Gastrocnemius medialis (tissue), 4 donors: Measurements from ENCODE around the gene TBL1Y. TPM values are rescaled to one million over a fixed set of nuclear protein-coding genes. Genes with fewer than 3 reads are reported as not detected.

Source experiments
- ATAC-seq, 2 donors: fragments of 150-250 bp; one replicate each; pipeline ENCODE4 v1.9.1; 2016
- DNase-seq, 2 donors: peaks; one replicate each; pipeline ENCODE4 v3.0.0-alpha.2; 2019
- H3K27ac ChIP-seq, 4 donors: fragments of 200-600 bp; sonication (generic); 1 replicate in 1 of 4; 2 replicates in 3 of 4; pipeline ENCODE4 v1.5.1; 2016 to 2018; ENCODE audit warnings: mild to moderate bottlenecking in 2 of 4, moderate library complexity in 1 of 4
- H3K27me3 ChIP-seq, 3 donors: fragments of 200-600 bp; sonication (generic) in 2 of 3; 1 replicate in 1 of 3; 2 replicates in 2 of 3; pipeline versions ENCODE4 v1.5.1 to v1.6.0; 2016 to 2019; ENCODE audit warnings: mild to moderate bottlenecking in 1 of 3, moderate library complexity in 1 of 3
- H3K36me3 ChIP-seq, 2 donors: fragments of 200-600 bp; sonication (generic) in 1 of 2; one replicate each; pipeline ENCODE4 v1.5.1; 2017 to 2018
- H3K4me1 ChIP-seq, 2 donors: fragments of 200-600 bp; sonication (generic) in 1 of 2; one replicate each; pipeline ENCODE4 v1.5.1; 2016 to 2017; ENCODE audit warnings: mild to moderate bottlenecking in 2 of 2
- H3K4me3 ChIP-seq, 4 donors: fragments of 200-600 bp; sonication (generic) in 3 of 4; 1 replicate in 1 of 4; 2 replicates in 3 of 4; pipeline ENCODE4 v1.5.1; 2016 to 2019; ENCODE audit warnings: mild to moderate bottlenecking in 2 of 4
- H3K9me3 ChIP-seq, 3 donors: fragments of 200-600 bp; sonication (generic) in 2 of 3; 1 replicate in 1 of 3; 2 replicates in 2 of 3; pipeline ENCODE4 v1.5.1; 2016 to 2019
- POLR2A ChIP-seq, 2 donors: fragments of 450-650 bp; IDR thresholded peaks; one replicate each; pipeline ENCODE4 v1.6.1; 2017; ENCODE audit warnings: antibody characterized with exemption in 2 of 2, mild to moderate bottlenecking in 2 of 2, moderate library complexity in 2 of 2
- in situ Hi-C, 4 donors: fragments of 200-750 bp; cut with MboI; loops; one replicate each; pipeline versions ENCODE4 v1.15.0 to v1.8.0; 2017; ENCODE audit warnings: low sequenced_read_pairs in 4 of 4
- intact Hi-C: fragments of 100-400 bp; cut with DNase I; formaldehyde crosslinking; loops from one replicate; pipeline ENCODE4 v1.15.1; 2023; ENCODE audit warnings: low total_unique reads
- total RNA-seq, 4 donors: library from RNA; depleted of rRNA; stranded (reverse); fragments of >200 nt; gene quantifications; one replicate each; pipeline versions ENCODE4 v1.1.0 to v1.2.3, GENCODE V29; 2016
- TF ChIP-seq, protein P1 (sequence below), 5 experiments: fragments of 450-650 bp in 3 of 5; fragments of 200-600 bp in 2 of 5; sonication (generic) in 2 of 5; IDR thresholded peaks in 4 of 5; conservative IDR thresholded peaks in 1 of 5; 1 replicate in 4 of 5; 2 replicates in 1 of 5; pipeline ENCODE4 v1.5.1; 2016 to 2019; ENCODE audit warnings: antibody characterized with exemption in 5 of 5, mild to moderate bottlenecking in 3 of 5, moderate library complexity in 3 of 5

Gene TBL1Y
- total RNA-seq, 4 donors from 2014 or later = 1.1 to 8.8 TPM; not detected in 2

DNA sequence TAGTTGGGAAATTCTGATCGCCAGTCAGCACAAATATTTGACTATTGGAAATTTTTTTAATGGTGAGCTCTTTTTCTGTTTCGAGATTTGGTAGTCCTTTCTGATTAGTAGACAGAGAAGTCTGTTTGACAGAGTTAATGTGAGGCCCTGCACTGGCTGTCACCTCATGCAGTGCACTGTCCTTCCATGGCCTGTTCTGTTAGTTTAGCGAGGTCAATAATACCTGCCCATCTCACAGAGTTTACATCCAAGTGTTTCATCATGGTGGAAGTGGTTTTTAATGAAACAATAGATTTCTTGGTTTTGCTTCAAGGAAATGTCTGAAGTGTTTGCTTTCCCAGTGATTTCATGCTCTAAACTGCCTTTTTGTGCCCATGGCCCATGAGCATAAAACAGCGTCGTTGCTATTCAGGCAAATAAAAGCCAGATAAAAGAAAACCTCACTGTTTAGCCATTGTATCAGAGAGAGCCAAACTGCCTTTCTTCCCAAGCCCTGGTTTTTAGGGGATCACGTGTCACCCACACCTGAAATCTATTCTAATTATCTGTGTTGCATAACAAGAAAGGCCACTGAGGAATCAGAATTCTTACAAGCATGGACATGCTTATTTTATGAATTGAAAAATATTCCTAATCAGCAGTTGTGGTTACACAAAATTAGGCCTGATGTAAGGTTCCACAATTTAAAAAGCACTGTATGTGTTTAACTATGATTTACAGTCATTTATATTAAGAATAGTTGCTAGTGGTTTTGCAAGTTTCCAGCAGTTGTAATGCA, 98.3 kb downstream of the TBL1Y start:
- Histone ChIP-seq H3K27ac (no peak overlapping the region), H3K4me1 (no peaks in the 10 kb centered on the region), H3K36me3 (no peaks in the 10 kb centered on the region), H3K4me3 (no peak overlapping the region), H3K9me3 (no peaks in the 10 kb centered on the region), H3K27me3 (no peaks in the 10 kb centered on the region)
- DNase-seq (no peak), ATAC-seq (no peak)
- in situ Hi-C loops (no loop called here), intact Hi-C loops (no loop called here)
- TF ChIP-seq, protein P1, sequence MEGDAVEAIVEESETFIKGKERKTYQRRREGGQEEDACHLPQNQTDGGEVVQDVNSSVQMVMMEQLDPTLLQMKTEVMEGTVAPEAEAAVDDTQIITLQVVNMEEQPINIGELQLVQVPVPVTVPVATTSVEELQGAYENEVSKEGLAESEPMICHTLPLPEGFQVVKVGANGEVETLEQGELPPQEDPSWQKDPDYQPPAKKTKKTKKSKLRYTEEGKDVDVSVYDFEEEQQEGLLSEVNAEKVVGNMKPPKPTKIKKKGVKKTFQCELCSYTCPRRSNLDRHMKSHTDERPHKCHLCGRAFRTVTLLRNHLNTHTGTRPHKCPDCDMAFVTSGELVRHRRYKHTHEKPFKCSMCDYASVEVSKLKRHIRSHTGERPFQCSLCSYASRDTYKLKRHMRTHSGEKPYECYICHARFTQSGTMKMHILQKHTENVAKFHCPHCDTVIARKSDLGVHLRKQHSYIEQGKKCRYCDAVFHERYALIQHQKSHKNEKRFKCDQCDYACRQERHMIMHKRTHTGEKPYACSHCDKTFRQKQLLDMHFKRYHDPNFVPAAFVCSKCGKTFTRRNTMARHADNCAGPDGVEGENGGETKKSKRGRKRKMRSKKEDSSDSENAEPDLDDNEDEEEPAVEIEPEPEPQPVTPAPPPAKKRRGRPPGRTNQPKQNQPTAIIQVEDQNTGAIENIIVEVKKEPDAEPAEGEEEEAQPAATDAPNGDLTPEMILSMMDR (IDR thresholded peaks at IDR 0.05 in 4 of 5, conservative IDR thresholded peaks at IDR 0.05 in 1 of 5) = no peak
- no peak for TF ChIP-seq POLR2A (IDR thresholded peaks at IDR 0.05)

DNA sequence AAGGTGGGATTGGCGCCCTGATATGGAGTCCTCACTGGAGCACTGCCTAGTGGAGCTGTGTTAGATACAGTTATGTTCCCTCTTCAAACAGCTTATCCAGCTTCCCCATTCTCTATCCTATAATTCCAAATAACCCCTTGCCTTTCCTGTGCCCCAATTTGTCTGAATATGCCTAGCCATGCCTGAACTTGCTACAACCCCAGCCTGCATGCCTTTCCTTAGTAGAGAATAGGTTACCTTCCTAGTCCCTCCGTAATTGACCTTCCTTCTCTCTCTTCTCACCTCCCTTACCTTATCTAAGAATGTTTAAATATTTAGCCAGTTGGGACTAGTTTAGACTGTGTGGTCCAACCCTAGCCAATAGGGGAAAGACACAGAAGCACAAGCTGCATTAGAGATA, 102.6 kb downstream of the TBL1Y start:
- TF ChIP-seq POLR2A (IDR thresholded peaks at IDR 0.05) = no peak
- intact Hi-C loops = no loop called here

DNA sequence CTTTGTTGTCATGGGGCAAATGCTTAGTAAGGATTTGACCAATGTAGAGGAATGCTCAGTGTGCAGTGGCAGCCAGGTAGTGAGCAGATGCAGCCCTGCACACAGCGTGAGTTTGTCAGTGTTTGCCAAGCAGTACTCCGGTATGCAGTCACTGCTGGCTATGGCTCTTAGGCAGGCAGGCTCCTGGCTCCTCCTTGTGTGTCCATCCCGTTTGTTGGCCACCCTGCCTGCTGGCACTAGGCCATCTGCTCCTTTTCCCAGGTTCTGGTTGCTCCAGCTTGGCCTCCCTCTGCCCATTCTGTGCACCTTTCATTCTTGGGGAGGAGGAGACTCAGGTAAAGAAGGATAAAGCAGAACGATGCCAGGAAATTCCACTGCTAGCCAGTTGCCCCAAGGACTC, 106.0 kb downstream of the TBL1Y start:
- H3K27ac ChIP-seq = no peak overlapping the region
- H3K4me1 ChIP-seq = no peaks in the 10 kb centered on the region
- H3K4me3 ChIP-seq = no peak overlapping the region
- DNase-seq (no peak), ATAC-seq (no peak)
- H3K27me3 ChIP-seq = no peaks in the 10 kb centered on the region
- no peak for TF ChIP-seq POLR2A (IDR thresholded peaks at IDR 0.05)
- TF ChIP-seq, protein P1 (IDR thresholded peaks at IDR 0.05 in 4 of 5, conservative IDR thresholded peaks at IDR 0.05 in 1 of 5) = no peak
- intact Hi-C loops = no loop called here
- H3K9me3 ChIP-seq = no peaks in the 10 kb centered on the region
- no peaks in the 10 kb centered on the region for H3K36me3 ChIP-seq
- in situ Hi-C loops = no loop called here

More for the DNA sequence above, 102.6 kb downstream of the TBL1Y start:
- ATAC-seq (no peak), DNase-seq (no peak)
- in situ Hi-C loops = no loop called here
- H3K4me3 ChIP-seq = no peak overlapping the region
- no peaks in the 10 kb centered on the region for H3K36me3 ChIP-seq
- no peak overlapping the region for H3K27ac ChIP-seq
- no peaks in the 10 kb centered on the region for H3K4me1 ChIP-seq
- no peaks in the 10 kb centered on the region for H3K27me3 ChIP-seq
- H3K9me3 ChIP-seq = no peaks in the 10 kb centered on the region

DNA sequence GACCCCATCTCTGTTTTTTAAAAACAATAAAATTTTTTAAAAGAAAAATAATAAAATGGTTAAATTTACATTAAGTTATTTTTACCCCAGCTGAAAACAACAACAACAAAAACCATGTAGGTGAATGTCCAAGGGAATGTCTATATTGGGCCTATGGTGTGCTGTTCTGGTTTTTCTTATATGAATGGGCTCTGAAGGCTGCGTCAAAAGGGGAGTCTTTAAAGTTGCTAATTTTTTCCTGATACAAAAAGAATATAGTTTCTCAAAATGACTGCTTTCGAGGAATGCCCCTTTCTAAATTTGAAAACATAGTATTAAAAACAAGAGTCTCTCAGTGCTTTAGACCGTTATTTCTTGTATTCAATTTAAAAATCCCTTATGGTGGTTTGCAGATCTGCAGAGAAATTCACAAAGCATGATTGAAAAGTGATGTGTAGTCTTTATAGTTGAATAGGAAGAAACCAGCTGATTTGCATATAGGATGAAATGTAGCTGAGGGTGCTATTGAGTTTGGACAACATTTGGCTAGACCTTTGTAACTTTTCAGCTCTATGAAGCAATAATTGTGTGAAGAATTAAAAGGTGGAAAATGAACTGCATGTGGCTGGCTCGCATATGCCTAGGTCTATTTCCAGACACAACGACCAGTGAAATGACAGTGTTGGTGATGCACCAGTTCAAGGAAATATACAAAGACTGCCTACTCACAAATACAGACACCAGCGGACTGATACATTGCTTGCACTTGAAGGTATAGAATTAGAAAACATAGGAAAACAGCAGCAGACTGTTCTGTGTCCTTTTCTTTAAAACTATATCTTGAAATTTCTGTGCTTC, 107.0 kb downstream of the TBL1Y start:
- Histone ChIP-seq H3K27ac (no peak overlapping the region), H3K4me1 (no peaks in the 10 kb centered on the region), H3K27me3 (no peaks in the 10 kb centered on the region), H3K4me3 (no peak overlapping the region), H3K36me3 (no peaks in the 10 kb centered on the region), H3K9me3 (no peaks in the 10 kb centered on the region)
- DNase-seq (no peak), ATAC-seq (no peak)
- no peak for TF ChIP-seq POLR2A (IDR thresholded peaks at IDR 0.05)
- intact Hi-C loops (no loop called here), in situ Hi-C loops (no loop called here)

DNA sequence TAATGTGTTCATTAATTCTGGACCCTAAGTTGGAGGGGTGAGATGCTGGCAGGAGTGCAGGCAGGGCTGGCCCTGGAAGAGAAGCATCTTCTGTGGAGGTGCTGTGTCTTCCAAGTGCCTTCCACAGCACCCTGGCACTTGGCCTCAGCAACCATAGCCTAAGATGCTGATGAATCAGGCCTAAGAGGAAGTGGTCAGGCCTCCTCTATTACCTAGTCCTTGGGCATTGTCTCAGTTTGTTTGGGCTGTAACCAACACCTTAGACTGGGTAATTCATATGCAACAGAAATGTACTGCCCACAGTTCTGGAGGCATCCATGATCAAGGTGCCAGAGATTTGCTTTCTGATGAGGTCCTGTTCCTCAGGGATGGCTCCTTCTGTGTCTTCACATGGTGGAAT, 128.5 kb downstream of the TBL1Y start:
- H3K4me3 ChIP-seq = no peak overlapping the region
- in situ Hi-C loops = no loop called here
- DNase-seq (no peak), ATAC-seq (no peak)
- H3K9me3 ChIP-seq = no peaks in the 10 kb centered on the region
- intact Hi-C loops = no loop called here
- H3K4me1 ChIP-seq = no peaks in the 10 kb centered on the region
- H3K36me3 ChIP-seq = no peaks in the 10 kb centered on the region
- H3K27ac ChIP-seq = no peak overlapping the region
- no peaks in the 10 kb centered on the region for H3K27me3 ChIP-seq
- TF ChIP-seq, protein P1 (IDR thresholded peaks at IDR 0.05 in 4 of 5, conservative IDR thresholded peaks at IDR 0.05 in 1 of 5) = no peak
- no peak for TF ChIP-seq POLR2A (IDR thresholded peaks at IDR 0.05)
